NCI-H748 (cell line): ENCODE results near the gene SHC3.

Experiments
- DNase-seq: peaks from one replicate; lab custom pipeline; 2025; ENCODE audit not compliant: unreplicated experiment; lab: John Stamatoyannopoulos, UW

Gene SHC3

DNA sequence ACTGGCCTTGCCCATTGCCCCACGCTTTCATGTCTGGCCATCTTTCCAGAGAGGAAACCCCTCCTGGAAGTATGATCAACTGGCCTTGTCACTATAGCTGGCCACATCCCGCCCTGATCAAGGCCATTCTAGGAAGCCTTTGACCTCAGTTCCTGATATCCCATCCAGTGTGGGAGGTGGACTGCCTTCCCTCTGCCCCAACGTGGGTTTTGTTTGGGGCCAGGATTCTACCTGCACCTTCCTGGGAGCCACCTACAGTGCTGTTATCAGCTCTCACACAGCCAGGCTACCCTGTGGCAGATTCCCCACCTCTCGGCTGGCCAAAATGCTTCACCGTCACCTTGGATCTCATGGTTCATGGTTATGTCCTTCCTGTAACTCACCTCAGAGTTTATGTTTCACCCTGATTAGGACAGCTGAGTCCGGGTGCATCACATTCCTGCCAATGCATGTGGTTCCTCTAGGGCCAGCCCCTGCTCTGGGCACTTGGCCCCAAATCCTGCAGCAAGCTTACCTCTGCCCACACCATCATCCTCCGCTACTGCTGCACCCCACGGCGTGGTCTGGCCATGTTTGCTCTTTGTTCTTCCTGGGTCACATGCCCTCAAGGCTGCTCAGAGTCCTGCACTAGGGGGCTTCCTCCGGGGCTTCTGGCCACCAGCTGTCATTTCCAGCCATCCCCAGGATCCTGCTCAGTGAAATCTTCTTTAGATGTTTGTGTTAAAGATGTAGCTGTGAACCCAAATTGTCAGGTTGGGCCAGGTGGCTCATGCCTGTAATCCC lies 211.5 kb downstream of the SHC3 start:
- no peak for DNase-seq

DNA sequence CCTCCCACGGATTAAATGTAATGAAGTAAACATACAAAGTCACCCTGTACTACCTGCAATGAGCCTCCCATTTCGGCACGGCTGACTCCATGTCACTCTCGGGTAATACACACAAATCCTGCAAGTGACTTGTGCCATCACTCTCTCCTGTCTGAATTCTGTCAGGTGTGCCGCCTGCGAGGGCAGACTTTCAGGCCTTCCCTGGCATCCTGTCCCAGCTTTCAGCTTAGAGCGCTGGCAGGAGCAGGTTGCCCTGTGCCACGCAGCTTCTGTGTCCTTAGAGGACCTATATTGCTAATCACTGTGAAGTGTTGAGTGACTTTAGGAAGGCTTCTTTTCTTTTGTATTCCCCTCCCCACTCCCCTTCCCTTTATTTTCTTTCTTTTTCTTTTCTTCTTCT lies 213.1 kb downstream of the SHC3 start:
- no peak for DNase-seq

DNA sequence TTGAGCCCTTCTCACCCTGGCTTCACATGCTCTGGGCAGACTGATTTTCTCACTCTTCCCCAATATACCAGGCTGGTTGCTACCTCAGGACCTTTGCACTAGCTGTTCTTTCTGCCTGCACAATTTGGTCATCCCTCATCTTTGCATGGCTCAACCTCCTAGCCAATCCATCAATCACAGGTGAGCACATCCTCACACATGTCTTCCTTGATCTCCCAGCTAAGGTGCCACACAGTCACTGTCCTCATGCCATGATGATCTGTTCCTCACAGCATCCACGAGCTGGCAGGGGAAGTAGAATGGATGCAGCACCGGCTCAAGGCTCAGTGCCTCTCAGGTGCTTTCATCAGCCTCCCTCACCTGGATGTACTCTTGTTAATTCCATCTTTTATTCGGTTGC lies 218.0 kb downstream of the SHC3 start:
- DNase-seq = no peak

DNA sequence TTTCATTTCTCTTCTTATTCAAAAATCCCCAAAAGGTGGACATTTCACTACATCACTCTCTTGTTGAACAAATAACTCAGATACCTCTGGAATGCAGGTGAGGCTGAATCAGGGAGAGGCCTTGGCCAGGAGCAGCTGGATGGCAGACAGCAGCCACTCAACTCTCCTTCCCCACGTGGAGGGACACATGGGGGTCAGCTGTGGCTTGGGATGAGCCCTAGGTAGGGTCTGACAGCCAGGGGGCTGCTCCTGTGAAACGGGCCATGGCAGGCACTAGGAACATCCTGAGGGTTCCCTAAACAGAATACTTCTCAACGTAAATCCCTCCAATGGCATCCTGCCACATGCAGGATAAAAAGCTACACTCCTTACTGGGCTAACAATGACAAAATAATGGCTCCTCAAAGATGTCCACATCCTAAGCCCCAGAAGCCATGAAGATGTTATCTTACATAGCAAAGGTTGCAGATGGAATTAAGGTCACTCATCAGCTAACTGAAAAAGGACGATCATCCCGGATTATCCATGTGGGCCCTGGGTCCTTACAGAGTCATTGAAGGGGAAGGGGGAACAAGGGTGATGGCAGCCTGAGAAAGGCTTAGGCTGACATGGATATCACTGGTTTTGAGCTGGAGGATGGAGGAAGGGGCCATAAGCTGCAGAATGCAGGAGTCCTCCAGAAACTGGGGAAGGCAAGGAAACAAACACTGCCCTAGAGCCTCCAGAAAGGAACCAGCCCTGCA lies 218.7 kb downstream of the SHC3 start:
- DNase-seq = no peak

DNA sequence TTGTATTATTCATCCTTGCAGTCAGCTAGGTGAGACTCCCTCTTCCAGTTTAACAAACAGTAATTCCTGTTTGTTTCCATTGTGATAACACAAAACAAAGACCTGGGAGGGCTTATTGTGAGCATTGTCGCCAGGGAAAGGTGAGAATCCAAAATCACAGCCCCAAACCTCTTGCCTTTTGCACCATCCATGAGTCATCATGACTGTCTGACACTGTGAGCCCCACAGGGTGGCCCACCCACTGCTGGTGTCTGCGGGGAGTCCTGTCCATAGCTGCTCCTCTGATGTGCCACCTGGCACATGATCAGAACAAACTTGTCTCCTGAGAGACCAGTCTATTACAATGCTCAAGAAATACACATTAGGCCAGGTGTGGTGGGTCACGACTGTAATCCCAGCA lies 221.1 kb downstream of the SHC3 start:
- DNase-seq = no peak
